Cardiac fibroblast (primary cell): Measurements from ENCODE around the gene LUM.
A peak's percentile ranks its signal among the peaks of the same experiment; 100 is the strongest.

Experiments used
- DNase-seq, 2 donors: peaks; one replicate each; pipeline versions ENCODE4 v3.0.0 to v3.0.0-alpha.2; 2010; ENCODE audit warnings: low read depth in 2 of 2
- H3K4me3 ChIP-seq, 2 donors: replicated peaks in 1 of 2; 1 replicate in 1 of 2; 2 replicates in 1 of 2; pipeline ENCODE4 v1.5.1; 2011; ENCODE audit warnings: low read depth in 2 of 2, low read length in 2 of 2, mild to moderate bottlenecking in 2 of 2, moderate library complexity in 1 of 2
- TF ChIP-seq, protein P1 (sequence below): IDR thresholded peaks from one replicate; pipeline ENCODE4 v1.5.1; 2011; ENCODE audit warnings: low read depth, mild to moderate bottlenecking, low read length, inconsistent platforms

The LUM gene

DNA sequence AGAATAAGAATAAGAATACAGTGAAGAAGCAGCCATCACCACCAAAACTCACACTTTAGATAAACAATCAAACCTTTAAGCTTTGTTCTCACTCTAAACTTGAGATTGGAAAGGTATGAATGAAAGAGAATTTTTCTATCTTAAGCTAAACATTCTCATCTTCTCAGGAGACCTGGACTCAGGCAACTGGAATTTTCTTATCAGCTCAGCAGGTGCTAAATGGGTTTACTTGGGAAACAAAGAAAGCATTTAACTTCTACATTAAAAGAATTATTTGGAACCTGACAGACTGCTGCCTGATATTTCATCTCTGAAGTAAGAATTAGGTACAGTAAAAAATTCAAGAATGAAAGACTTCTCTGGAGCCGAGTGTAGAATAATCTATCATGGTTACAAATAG, 32.8 kb downstream of the LUM start:
- H3K4me3 ChIP-seq, result no peak overlapping the region
- no peak for DNase-seq
- TF ChIP-seq, protein P1, sequence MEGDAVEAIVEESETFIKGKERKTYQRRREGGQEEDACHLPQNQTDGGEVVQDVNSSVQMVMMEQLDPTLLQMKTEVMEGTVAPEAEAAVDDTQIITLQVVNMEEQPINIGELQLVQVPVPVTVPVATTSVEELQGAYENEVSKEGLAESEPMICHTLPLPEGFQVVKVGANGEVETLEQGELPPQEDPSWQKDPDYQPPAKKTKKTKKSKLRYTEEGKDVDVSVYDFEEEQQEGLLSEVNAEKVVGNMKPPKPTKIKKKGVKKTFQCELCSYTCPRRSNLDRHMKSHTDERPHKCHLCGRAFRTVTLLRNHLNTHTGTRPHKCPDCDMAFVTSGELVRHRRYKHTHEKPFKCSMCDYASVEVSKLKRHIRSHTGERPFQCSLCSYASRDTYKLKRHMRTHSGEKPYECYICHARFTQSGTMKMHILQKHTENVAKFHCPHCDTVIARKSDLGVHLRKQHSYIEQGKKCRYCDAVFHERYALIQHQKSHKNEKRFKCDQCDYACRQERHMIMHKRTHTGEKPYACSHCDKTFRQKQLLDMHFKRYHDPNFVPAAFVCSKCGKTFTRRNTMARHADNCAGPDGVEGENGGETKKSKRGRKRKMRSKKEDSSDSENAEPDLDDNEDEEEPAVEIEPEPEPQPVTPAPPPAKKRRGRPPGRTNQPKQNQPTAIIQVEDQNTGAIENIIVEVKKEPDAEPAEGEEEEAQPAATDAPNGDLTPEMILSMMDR, result no peak

DNA sequence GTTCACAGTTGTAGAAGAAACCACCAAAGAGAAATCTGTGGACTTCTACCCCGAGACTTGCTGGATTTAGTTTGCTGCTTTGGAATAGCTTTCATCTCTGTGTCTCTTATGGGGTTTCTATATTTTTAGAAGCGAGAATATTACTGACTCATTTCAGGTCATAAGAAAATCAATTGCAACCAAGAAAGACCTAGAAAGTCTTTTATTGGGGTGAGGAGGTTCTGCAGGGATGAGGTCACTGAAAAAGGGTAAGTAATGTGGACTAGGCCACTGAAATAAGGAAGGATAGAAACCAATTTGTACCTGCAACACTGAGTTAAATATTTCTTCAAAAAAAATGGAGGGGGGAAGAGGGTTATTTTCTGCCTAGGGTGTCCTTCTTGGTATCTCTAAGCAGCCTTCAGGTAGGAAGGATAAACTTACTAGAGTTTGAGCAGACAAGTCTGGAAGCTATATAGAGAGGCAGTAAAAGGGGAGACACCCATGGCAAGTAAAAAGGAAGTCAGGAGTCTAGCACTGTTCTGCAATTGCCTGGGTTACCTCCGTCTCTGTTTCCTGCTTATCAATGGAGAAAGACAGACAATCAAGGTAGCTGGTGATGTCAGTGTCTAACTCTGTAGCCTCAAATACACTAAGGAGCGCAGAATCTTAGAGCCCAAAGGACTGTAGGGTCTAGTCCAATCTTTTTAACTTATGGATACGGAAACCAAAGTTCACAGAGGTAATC, 33.9 kb downstream of the LUM start:
- no peak overlapping the region for H3K4me3 ChIP-seq
- no peak for DNase-seq
- TF ChIP-seq, protein P1, result no peak

DNA sequence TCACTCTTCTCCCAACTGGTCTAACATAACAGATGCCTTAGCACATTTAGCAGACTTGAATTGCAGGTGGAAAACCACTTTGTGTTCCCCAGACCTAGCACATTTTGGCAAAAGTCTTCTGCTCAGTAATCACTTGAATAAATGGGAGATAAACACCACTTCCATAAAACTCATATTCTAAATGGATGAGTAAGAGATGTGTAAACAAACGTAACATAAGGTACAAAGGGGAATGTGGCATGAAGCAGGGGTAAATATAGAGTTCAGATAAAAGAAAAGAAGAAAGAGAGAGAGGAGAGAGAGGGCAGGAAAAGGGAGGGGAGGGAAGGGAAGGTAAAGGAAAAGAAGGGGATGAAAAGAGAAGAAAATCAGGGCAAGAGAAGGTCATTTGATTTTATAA, 36.4 kb downstream of the LUM start:
- TF ChIP-seq, protein P1, result no peak
- no peak for DNase-seq
- no peak overlapping the region for H3K4me3 ChIP-seq

DNA sequence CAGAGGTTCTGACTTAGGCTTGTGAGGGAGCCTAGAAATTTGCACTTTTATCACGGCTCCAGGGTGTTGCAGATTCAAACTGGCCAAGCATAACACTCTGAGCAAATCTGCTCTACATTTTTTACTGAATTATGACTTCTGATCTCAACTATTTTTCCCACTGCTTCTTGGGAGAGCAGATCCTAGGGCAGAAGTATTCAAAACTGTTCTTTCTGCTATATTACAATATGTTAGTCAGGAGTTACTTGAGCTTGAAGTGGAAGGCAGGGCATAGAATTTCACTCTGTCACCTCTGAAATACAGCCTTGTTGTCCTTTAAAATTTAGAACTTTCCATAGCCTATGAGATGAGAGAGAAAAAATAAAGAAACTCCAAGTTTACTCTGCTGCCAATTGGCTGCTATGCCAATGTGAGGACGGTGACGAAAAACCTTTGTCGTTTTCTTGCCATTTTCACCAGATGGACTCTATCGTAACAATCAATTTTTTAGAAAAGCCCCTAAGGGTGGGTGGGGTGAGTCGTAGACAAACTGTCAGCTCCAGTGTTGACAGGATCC, 37.1 kb downstream of the LUM start:
- TF ChIP-seq, protein P1, result no peak
- H3K4me3 ChIP-seq, result no peak overlapping the region
- peak in 1 of 2 donors; percentile 8 for DNase-seq

DNA sequence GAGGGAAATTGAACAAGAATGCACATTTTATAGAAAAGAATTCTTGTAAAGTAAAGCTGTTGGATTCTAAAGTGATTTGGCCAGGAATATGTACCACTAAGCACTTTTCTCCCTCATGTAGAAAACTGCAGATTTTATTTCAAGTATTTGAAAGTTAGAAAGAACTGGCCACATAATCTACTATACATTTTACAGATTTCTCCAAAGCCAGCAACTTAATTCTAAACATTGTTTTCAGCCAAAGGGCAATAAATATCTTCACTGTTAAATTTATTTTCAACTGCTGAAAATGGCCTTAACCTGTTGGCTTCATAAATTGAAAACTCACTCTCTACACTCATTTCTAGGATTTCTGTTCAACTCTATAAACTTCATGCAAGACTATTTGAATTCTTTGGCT, 37.9 kb downstream of the LUM start:
- no peak overlapping the region for H3K4me3 ChIP-seq
- DNase-seq, result no peak
- TF ChIP-seq, protein P1, result no peak

DNA sequence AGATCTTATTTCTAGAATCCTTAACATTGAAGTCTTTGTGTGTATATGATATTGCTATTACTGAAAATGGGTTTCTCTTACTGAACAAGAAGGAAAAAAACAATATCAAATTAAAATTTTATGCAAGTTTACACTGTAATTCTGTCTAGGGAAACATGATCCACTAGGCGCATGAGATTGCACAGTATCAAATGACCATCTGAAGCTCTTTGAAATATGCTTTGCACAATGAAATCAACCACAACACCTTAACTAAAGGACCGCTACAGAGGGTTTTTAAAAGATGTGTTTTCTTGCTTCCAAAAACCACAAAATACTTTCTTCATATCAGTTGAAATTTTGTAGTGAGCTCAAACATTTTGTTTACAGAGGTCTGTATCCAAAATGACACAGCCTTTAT, 38.4 kb downstream of the LUM start:
- DNase-seq, result no peak
- H3K4me3 ChIP-seq, result no peak overlapping the region
- TF ChIP-seq, protein P1, result no peak
